Brain microvascular endothelial cell (primary cell): ENCODE data around the gene LRG1.
A peak's percentile ranks its signal among the peaks of the same experiment; 100 is the strongest.

ENCODE experiments used
- DNase-seq: peaks from one replicate; pipeline ENCODE4 v3.0.0-alpha.2; 2020
- H3K27ac ChIP-seq: fragments of 250-450 bp; sonication (Bioruptor Pico); 2 replicates; pipeline ENCODE4 v1.5.1; 2020; ENCODE audit warnings: mild to moderate bottlenecking, moderate library complexity
- H3K27me3 ChIP-seq: fragments of 250-450 bp; sonication (Bioruptor Pico); replicated peaks from 2 replicates; pipeline ENCODE4 v1.5.1; 2020; ENCODE audit warnings: mild to moderate bottlenecking
- H3K36me3 ChIP-seq: fragments of 250-450 bp; sonication (Bioruptor Pico); replicated peaks from 2 replicates; pipeline ENCODE4 v1.5.1; 2020; ENCODE audit warnings: mild to moderate bottlenecking
- H3K4me3 ChIP-seq: 2 replicates; pipeline ENCODE4 v1.5.1; 2011; ENCODE audit warnings: low read depth, mild to moderate bottlenecking, control low read depth, low read length, moderate library complexity
- in situ Hi-C: cut with HindIII; loops from 2 replicates; pipeline ENCODE4 v1.10.0; 2017; ENCODE audit warnings: low sequenced_read_pairs, low pct_ligation_motif_present
- TF ChIP-seq, protein P1 (sequence below): IDR thresholded peaks from 2 replicates; pipeline ENCODE4 v1.5.1; 2011; ENCODE audit warnings: low read depth, mild to moderate bottlenecking, moderate library complexity, low read length, control low read depth, inconsistent platforms; ENCODE audit errors: missing control alignments

Gene LRG1, protein sequence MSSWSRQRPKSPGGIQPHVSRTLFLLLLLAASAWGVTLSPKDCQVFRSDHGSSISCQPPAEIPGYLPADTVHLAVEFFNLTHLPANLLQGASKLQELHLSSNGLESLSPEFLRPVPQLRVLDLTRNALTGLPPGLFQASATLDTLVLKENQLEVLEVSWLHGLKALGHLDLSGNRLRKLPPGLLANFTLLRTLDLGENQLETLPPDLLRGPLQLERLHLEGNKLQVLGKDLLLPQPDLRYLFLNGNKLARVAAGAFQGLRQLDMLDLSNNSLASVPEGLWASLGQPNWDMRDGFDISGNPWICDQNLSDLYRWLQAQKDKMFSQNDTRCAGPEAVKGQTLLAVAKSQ

DNA sequence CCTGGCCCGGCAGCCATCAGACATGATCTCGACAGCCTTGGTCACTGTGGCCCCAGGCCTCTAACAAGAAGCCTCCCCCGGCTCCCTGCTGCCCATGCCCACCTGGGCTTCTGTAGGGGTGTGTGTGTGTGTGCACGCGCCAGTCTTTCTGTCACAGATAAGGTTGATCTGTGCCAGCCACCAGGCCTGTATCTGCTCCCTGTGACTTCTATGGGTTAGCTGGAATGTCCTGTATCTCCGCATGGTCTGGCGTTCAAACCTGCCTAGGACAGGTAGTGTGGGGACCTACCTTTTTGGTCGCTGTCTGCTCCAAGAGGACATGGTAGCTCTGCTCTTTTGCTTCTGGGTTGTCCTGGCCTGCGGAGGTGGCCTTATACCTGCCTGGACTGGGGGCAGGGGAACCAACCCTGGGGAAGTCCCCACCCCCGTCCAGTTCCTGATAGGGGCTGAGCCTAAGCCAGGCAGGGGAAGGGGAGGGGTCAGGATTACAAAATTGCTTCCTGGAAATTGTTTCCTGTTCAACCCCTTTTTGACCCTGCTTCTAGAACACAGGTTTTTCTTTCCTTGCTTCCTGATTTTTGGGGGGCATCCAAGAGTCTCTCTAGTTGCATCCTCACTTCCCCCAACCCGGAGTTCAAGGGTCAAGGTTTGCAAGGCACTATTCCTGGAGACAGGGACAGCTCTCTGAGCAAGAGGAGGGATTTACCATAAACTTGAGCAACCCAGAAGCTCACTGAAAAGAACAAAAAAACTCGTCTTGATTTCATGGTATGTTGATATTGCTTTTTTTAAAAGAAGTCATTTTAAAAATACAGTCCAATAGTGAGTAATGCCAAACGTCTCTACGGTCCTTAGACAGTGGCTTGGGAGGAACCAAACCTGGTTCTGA is at the start of gene LRG1:
TSS of gene LRG1 (minus strand) at position 344 of the 889 bp plus-strand sequence. CDS start at position 321, 23 bp downstream.
- in situ Hi-C loops, result no loop called here
- Histone ChIP-seq H3K36me3 (no peaks in the 10 kb centered on the region), H3K4me3 (no peak within 1 kb of the TSS), H3K27me3 (peaks cover 4% of the 10 kb centered on the region), H3K27ac (no peak within 1 kb of the TSS)
- TF ChIP-seq, protein P1, sequence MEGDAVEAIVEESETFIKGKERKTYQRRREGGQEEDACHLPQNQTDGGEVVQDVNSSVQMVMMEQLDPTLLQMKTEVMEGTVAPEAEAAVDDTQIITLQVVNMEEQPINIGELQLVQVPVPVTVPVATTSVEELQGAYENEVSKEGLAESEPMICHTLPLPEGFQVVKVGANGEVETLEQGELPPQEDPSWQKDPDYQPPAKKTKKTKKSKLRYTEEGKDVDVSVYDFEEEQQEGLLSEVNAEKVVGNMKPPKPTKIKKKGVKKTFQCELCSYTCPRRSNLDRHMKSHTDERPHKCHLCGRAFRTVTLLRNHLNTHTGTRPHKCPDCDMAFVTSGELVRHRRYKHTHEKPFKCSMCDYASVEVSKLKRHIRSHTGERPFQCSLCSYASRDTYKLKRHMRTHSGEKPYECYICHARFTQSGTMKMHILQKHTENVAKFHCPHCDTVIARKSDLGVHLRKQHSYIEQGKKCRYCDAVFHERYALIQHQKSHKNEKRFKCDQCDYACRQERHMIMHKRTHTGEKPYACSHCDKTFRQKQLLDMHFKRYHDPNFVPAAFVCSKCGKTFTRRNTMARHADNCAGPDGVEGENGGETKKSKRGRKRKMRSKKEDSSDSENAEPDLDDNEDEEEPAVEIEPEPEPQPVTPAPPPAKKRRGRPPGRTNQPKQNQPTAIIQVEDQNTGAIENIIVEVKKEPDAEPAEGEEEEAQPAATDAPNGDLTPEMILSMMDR, result no peak
- DNase-seq, result no peak

DNA sequence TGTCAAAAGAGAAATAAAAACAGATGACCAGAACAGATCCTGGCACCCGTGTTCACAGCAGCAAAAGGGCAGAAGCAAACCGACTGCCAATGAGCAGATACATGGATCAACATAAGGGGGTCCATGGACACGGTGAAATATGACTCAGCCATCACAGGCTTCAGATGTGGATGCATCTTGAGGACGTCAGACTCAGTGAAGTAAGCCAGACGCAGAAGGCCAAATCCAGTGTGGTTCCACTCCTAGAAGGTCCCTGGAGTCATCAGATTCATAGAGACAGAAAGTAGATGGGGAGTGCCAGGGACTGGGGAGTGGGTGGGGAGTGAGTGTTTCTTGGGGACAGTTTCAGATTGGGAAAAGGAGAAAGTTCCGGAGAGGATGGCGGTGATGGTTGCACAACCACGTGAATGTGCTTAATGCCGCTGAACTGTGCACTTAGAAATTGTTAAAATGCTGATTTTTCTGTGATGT is 48.5 kb upstream of the LRG1 start:
- Histone ChIP-seq H3K4me3 (no peak overlapping the region), H3K27me3 (peaks cover 16% of the 10 kb centered on the region), H3K27ac (no peak overlapping the region), H3K36me3 (no peaks in the 10 kb centered on the region)
- DNase-seq, result peak; percentile 6
- TF ChIP-seq, protein P1, result no peak
- in situ Hi-C loops, result no loop called here

DNA sequence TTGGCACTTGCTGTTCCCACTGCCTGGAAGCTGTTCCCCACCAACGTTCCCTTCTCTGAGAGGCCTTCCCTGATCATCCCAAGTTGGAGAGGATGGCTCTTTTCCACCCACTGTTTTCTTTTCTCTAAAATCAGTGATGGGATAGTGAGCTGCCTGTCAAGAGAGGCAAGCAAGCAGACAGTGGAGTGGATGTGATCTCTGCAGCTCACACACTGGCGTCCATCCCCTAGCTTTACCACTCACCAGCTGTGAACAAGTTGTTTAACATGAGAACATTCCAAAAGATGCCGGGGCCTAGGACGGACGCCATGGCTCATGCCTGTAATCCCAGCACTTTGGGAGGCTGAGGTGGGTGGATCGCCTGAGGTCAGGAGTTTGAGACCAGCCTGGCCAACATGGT is 47.7 kb upstream of the LRG1 start:
- Histone ChIP-seq H3K36me3 (no peaks in the 10 kb centered on the region), H3K27me3 (peaks cover 16% of the 10 kb centered on the region), H3K4me3 (no peak overlapping the region), H3K27ac (no peak overlapping the region)
- no peak for DNase-seq
- in situ Hi-C loops, result no loop called here
- TF ChIP-seq, protein P1, result no peak

DNA sequence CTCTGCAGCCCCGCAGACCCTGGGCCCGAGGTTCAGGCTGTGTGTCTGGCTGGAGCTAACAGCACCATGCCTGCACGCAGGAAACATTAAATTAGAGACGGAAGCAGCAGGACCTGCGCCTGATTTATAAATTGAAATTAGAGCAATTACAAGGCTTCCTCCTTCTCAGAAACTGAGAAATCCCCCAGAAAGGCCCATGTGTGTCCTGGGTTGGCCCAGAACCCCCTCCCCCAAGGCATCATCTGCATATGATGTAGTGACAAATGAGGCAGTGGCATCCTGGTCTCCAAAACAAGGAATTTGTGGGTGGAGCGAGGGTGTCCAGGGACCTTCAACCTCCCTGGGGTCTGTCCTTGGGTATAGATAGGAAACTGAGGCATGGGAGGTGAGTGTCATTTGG is 46.9 kb upstream of the LRG1 start:
- no peak overlapping the region for H3K27ac ChIP-seq
- H3K4me3 ChIP-seq, result no peak overlapping the region
- DNase-seq, result no peak
- in situ Hi-C loops, result no loop called here
- TF ChIP-seq, protein P1, result no peak
- peaks cover 20% of the 10 kb centered on the region for H3K27me3 ChIP-seq
- H3K36me3 ChIP-seq, result no peaks in the 10 kb centered on the region

DNA sequence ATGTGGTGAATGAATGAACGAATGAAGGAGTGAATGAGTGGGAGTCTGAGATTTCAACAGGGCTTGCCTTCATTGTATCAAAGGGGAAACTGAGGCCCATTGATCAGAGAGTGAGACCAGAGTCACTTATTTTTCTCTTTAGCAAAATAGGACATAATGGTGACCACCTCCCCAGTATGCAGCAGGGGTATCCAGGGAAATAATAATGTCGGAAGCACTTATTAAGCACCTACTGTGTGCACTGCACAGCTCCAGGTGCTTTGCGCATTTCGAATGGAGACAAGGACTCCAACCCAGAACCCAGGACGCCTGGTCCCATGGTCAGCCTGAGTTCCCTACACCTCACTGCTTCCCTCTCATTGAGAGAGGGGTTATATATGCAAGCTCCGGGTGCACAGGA is 46.4 kb upstream of the LRG1 start:
- Histone ChIP-seq H3K27ac (no peak overlapping the region), H3K4me3 (no peak overlapping the region), H3K27me3 (peaks cover 20% of the 10 kb centered on the region), H3K36me3 (no peaks in the 10 kb centered on the region)
- in situ Hi-C loops, result no loop called here
- TF ChIP-seq, protein P1, result no peak
- DNase-seq, result no peak
